OCI-LY1 (cell line): ENCODE data around the gene UNC119B.

Experiments
- H2AFZ ChIP-seq: fragments of 200-600 bp; sonication (generic), shearing (Covaris generic); 2 replicates; pipeline ENCODE4 v1.6.0; 2014; ENCODE audit warnings: antibody characterized with exemption, mild to moderate bottlenecking, low read length
- H3F3A ChIP-seq: fragments of 200-600 bp; sonication (generic), shearing (Covaris generic); 2 replicates; pipeline ENCODE4 v1.6.0; 2014; ENCODE audit warnings: mild to moderate bottlenecking, antibody characterized with exemption, low read length, moderate library complexity; ENCODE audit not compliant: insufficient read depth
- H3K27ac ChIP-seq: fragments of 200-600 bp; sonication (generic); 2 replicates; pipeline ENCODE4 v1.5.1; 2014; ENCODE audit warnings: low read length, mixed run types, mild to moderate bottlenecking, low read depth; ENCODE audit not compliant: poor library complexity, severe bottlenecking
- H3K27me3 ChIP-seq: fragments of 200-600 bp; sonication (generic); 2 replicates; pipeline ENCODE4 v1.6.0; 2014; ENCODE audit warnings: antibody characterized with exemption, mild to moderate bottlenecking, low read length, moderate library complexity; ENCODE audit not compliant: insufficient read depth
- H3K36me3 ChIP-seq: fragments of 200-600 bp; sonication (generic); 2 replicates; pipeline ENCODE4 v1.6.1; 2014; ENCODE audit warnings: mild to moderate bottlenecking, antibody characterized with exemption, low read length, moderate library complexity, mixed read lengths; ENCODE audit not compliant: insufficient read depth
- H3K4me1 ChIP-seq: fragments of 200-600 bp; sonication (generic); 2 replicates; pipeline ENCODE4 v1.5.1; 2014; ENCODE audit warnings: mild to moderate bottlenecking, low read length, moderate library complexity; ENCODE audit not compliant: insufficient read depth, severe bottlenecking
- H3K4me2 ChIP-seq: fragments of 200-600 bp; sonication (generic), shearing (Covaris generic); 2 replicates; pipeline ENCODE4 v1.6.1; 2014; ENCODE audit warnings: low read length
- H3K4me3 ChIP-seq: fragments of 200-600 bp; sonication (generic); 2 replicates; pipeline ENCODE4 v1.5.1; 2014; ENCODE audit warnings: low read length, low read depth, mild to moderate bottlenecking, mixed read lengths; ENCODE audit not compliant: poor library complexity, severe bottlenecking
- H3K79me2 ChIP-seq: fragments of 200-600 bp; shearing (Covaris generic); 2 replicates; pipeline ENCODE4 v1.6.1; 2016; ENCODE audit warnings: mixed run types, low read length, mixed read lengths; ENCODE audit not compliant: insufficient read depth
- H3K9ac ChIP-seq: fragments of 200-600 bp; sonication (generic), shearing (Covaris generic); 2 replicates; pipeline ENCODE4 v1.6.1; 2014; ENCODE audit warnings: mild to moderate bottlenecking, low read length, mixed read lengths
- H3K9me2 ChIP-seq: fragments of 200-600 bp; sonication (generic), shearing (Covaris generic); 2 replicates; pipeline ENCODE4 v1.6.1; 2014; ENCODE audit warnings: low read depth, mild to moderate bottlenecking, low read length, mixed read lengths
- H3K9me3 ChIP-seq: fragments of 200-600 bp; shearing (Covaris generic); 2 replicates; pipeline ENCODE4 v1.6.1; 2014; ENCODE audit warnings: low read length, mixed read lengths
- H4K20me1 ChIP-seq: fragments of 200-600 bp; sonication (generic), shearing (Covaris generic); 2 replicates; pipeline ENCODE4 v1.6.0; 2016; ENCODE audit warnings: mild to moderate bottlenecking, low read length; ENCODE audit not compliant: insufficient read depth
- EZH2 ChIP-seq: fragments of 200-600 bp; sonication (generic), shearing (Covaris generic); IDR thresholded peaks from 2 replicates; pipeline ENCODE4 v1.8.0; 2017; ENCODE audit warnings: borderline replicate concordance, mixed run types, mild to moderate bottlenecking, antibody characterized with exemption, low read length, moderate library complexity, mixed read lengths
- TF ChIP-seq, protein P1 (sequence below): fragments of 200-600 bp; sonication (generic), shearing (Covaris generic); IDR thresholded peaks from 2 replicates; pipeline ENCODE4 v1.5.1; 2017; ENCODE audit warnings: mild to moderate bottlenecking, antibody characterized with exemption, low read length, moderate library complexity, mixed read lengths

Gene UNC119B

DNA sequence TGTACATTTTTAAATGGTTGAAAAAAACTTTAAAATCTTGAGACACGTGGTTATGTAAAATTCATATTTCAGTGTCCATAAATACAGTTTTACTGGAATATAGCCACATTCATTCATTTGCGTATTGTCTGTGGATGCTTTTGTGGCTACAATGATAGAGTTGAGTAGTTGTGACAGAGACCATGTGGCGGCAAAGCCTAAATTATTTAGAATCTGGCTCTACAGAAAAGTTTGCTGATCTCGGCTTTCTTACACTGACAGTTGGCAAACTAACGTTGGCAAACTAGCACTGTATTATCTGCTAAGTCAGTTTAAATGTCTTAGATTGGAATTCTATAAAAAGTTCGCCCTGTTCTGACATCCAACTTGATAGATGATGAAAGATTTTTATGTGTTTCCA, 2.4 kb downstream of the UNC119B start:
- Histone ChIP-seq H3K9me3 (no peaks in the 10 kb centered on the region), H3K4me3 (no peak overlapping the region), H3K4me1 (peaks cover 29% of the 10 kb centered on the region), H2AFZ (no peak overlapping the region), H4K20me1 (no peaks in the 10 kb centered on the region), H3K36me3 (peaks cover 38% of the 10 kb centered on the region), H3K9me2 (no peaks in the 10 kb centered on the region), H3K4me2 (peak overlapping the region; percentile 66; the same call in 1 of the 2 replicates), H3K9ac (peak overlapping the region; percentile 13; the same call in 1 of the 2 replicates), H3F3A (peaks cover 3% of the 10 kb centered on the region; the same call in 1 of the 2 replicates), H3K27me3 (no peaks in the 10 kb centered on the region), H3K79me2 (no peaks in the 10 kb centered on the region), H3K27ac (no peak overlapping the region)
- no peak for TF ChIP-seq EZH2
- TF ChIP-seq, protein P1, sequence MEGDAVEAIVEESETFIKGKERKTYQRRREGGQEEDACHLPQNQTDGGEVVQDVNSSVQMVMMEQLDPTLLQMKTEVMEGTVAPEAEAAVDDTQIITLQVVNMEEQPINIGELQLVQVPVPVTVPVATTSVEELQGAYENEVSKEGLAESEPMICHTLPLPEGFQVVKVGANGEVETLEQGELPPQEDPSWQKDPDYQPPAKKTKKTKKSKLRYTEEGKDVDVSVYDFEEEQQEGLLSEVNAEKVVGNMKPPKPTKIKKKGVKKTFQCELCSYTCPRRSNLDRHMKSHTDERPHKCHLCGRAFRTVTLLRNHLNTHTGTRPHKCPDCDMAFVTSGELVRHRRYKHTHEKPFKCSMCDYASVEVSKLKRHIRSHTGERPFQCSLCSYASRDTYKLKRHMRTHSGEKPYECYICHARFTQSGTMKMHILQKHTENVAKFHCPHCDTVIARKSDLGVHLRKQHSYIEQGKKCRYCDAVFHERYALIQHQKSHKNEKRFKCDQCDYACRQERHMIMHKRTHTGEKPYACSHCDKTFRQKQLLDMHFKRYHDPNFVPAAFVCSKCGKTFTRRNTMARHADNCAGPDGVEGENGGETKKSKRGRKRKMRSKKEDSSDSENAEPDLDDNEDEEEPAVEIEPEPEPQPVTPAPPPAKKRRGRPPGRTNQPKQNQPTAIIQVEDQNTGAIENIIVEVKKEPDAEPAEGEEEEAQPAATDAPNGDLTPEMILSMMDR, result no peak

DNA sequence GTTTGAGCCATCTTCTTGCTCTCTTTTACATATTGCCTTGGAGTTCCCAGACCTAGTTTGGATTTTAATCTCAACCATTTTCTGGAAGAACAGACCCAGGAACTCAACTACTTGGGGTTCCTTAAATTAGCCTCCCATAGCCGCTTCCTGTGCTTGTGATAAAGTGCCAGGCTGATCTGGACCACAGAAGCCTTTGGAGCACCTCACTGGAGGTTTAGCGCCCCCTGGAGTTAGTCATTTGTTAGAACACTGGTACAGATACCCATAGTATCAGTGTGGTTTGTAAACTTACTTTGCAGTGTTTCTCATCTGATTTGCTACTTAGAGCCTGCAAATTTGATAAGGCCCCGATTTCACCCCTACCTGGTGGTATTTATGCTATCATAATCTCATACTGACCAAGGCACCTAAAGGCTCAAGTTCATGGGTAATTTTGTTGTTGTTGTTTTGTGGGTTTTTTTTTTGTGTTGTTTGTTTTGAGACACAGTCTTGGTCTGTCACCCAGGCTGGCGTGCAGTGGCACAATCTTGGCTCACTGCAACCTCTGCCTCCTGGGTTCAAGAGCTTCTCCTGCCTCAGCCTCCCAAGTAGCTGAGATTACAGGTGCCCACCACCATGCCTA, 3.7 kb downstream of the UNC119B start:
- Histone ChIP-seq H3K36me3 (peaks cover 49% of the 10 kb centered on the region), H3F3A (0 out of 2 replicates have a peak, but pooled peaks cover 3% of the 10 kb centered on the region), H3K4me3 (no peak overlapping the region), H3K27ac (no peak overlapping the region), H3K79me2 (no peaks in the 10 kb centered on the region), H3K9me2 (no peaks in the 10 kb centered on the region), H3K27me3 (no peaks in the 10 kb centered on the region), H3K9ac (no peak overlapping the region), H2AFZ (no peak overlapping the region), H3K4me1 (peaks cover 29% of the 10 kb centered on the region), H4K20me1 (no peaks in the 10 kb centered on the region), H3K9me3 (no peaks in the 10 kb centered on the region), H3K4me2 (no peak overlapping the region)
- TF ChIP-seq EZH2, result no peak
- TF ChIP-seq, protein P1, result peak; percentile 87

DNA sequence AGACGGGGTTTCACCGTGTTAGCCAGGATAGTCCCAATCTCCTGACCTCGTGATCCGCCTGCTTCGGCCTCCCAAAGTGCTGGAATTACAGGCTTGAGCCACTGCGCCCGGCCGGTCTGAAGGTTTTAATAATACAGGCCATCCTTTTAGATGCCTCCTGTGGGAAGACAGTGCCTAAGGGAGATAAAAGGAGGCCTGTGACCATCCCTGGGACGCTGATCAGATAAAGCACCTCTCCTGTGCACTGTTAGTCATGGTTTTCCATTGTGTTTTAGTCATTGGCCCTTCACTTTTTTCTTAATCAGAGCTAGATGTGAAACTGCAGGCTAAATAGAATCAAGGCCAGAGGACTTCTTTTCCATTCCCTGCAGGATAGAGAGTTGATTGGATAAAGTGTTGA, 7.8 kb downstream of the UNC119B start:
- no peak overlapping the region for H2AFZ ChIP-seq
- H3K27ac ChIP-seq, result no peak overlapping the region
- no peaks in the 10 kb centered on the region for H3F3A ChIP-seq
- no peaks in the 10 kb centered on the region for H3K9me2 ChIP-seq
- no peak overlapping the region for H3K9ac ChIP-seq
- H3K36me3 ChIP-seq, result peaks cover 89% of the 10 kb centered on the region
- no peak for TF ChIP-seq EZH2
- TF ChIP-seq, protein P1, result no peak
- no peak overlapping the region for H3K4me3 ChIP-seq
- peaks cover 17% of the 10 kb centered on the region for H3K4me1 ChIP-seq
- no peak overlapping the region for H3K4me2 ChIP-seq
- H4K20me1 ChIP-seq, result no peaks in the 10 kb centered on the region
- no peaks in the 10 kb centered on the region for H3K9me3 ChIP-seq
- no peaks in the 10 kb centered on the region for H3K79me2 ChIP-seq
- H3K27me3 ChIP-seq, result no peaks in the 10 kb centered on the region
